IMR-90 (cell line): ENCODE data around the gene NRIP2.

Experiments used
- BHLHE40 ChIP-seq: fragments of 150-350 bp; IDR thresholded peaks from 2 replicates; pipeline ENCODE4 v1.6.1; 2016; ENCODE audit warnings: mild to moderate bottlenecking, low read depth, low read length
- CHD1 ChIP-seq: IDR thresholded peaks from 2 replicates; pipeline ENCODE4 v1.6.1; 2012; ENCODE audit warnings: low read depth, low read length, improper control_type of control experiment
- CTCF ChIP-seq: conservative IDR thresholded peaks from 2 replicates; pipeline ENCODE4 v1.5.1; 2012; ENCODE audit warnings: mild to moderate bottlenecking, low read depth, low read length, improper control_type of control experiment
- MAFK ChIP-seq: IDR thresholded peaks from 2 replicates; pipeline ENCODE4 v1.6.1; 2012; ENCODE audit warnings: low read depth, low read length, improper control_type of control experiment
- RAD21 ChIP-seq: IDR thresholded peaks from 2 replicates; pipeline ENCODE4 v1.6.1; 2012; ENCODE audit warnings: low read length, improper control_type of control experiment
- RFX5 ChIP-seq: IDR thresholded peaks from 2 replicates; pipeline ENCODE4 v1.8.0; 2012; ENCODE audit warnings: low read depth, mild to moderate bottlenecking, low read length, moderate library complexity

DNA sequence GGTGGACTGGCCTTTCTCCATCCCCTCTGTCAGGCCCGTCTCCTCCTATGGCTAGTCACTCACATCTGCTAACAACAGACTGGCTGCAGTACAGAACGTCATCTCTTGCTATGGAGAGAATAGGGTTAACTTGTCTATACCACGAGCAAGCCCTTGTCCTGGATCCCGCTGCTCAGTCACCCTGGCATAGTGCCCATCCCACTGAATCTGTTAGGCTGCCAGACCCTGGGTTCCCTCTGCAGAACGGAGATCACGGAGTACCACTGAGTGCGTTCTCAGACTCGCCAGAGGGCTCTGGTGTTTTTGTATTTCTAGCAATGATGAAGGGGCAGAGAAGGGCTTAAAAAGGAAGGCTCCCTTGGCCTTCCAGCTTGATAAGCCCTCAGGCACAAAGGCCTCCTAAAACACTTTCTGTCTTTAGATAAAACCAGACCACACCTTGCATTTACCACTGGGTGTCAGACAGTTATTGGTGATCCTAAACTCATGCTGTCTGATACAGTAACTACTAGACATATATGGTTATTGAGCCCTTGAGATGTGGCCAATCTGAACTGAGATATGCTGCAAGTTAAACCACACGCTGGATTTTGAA, 6.3 kb upstream of the NRIP2 start:
- TF ChIP-seq CHD1 = no peak
- TF ChIP-seq CTCF = no peak
- no peak for TF ChIP-seq RFX5
- TF ChIP-seq MAFK = no peak
- no peak for TF ChIP-seq RAD21
- TF ChIP-seq BHLHE40 = no peak
